Type B pancreatic cell (in vitro differentiated cells): ENCODE measurements around the gene RARRES1. TPM values are rescaled to one million over a fixed set of nuclear protein-coding genes. Genes with fewer than 3 reads are reported as not detected.
A peak's percentile ranks its signal among the peaks of the same experiment; 100 is the strongest.

Experiments used
- DNase-seq: peaks from one replicate; pipeline ENCODE4 v3.0.0; 2021; ENCODE audit warnings: mixed read lengths; ENCODE audit not compliant: unreplicated experiment; ENCODE audit errors: extremely low spot score
- H3K27ac Mint-ChIP-seq: 2 replicates; pipeline ENCODE4 v1.8.0; 2021; ENCODE audit warnings: mild to moderate bottlenecking, mixed read lengths
- H3K27me3 Mint-ChIP-seq: 2 replicates; pipeline ENCODE4 v1.8.0; 2021; ENCODE audit warnings: mixed read lengths
- H3K36me3 Mint-ChIP-seq: 2 replicates; pipeline ENCODE4 v1.8.0; 2021; ENCODE audit warnings: mixed read lengths
- H3K4me1 Mint-ChIP-seq: one replicate; pipeline ENCODE4 v1.8.0; 2021; ENCODE audit warnings: mixed read lengths; ENCODE audit not compliant: unreplicated experiment
- H3K4me3 Mint-ChIP-seq: 2 replicates; pipeline ENCODE4 v1.8.0; 2021; ENCODE audit warnings: mild to moderate bottlenecking, mixed read lengths
- H3K9me3 Mint-ChIP-seq: 2 replicates; pipeline ENCODE4 v1.8.0; 2021; ENCODE audit warnings: mixed read lengths
- total RNA-seq: library from RNA; stranded (reverse); gene quantifications from 2 replicates; pipeline ENCODE4 v1.2.1, GENCODE V29; 2021; ENCODE audit warnings: low replicate concordance
- TF ChIP-seq, protein P1 (sequence below): fragments of 200-600 bp; sonication (generic); conservative IDR thresholded peaks from 2 replicates; pipeline ENCODE4 v1.5.0; 2021; ENCODE audit warnings: antibody characterized with exemption, mild to moderate bottlenecking

RARRES1 gene
- total RNA-seq, 1 donor from 2014 or later: 15.9 TPM

DNA sequence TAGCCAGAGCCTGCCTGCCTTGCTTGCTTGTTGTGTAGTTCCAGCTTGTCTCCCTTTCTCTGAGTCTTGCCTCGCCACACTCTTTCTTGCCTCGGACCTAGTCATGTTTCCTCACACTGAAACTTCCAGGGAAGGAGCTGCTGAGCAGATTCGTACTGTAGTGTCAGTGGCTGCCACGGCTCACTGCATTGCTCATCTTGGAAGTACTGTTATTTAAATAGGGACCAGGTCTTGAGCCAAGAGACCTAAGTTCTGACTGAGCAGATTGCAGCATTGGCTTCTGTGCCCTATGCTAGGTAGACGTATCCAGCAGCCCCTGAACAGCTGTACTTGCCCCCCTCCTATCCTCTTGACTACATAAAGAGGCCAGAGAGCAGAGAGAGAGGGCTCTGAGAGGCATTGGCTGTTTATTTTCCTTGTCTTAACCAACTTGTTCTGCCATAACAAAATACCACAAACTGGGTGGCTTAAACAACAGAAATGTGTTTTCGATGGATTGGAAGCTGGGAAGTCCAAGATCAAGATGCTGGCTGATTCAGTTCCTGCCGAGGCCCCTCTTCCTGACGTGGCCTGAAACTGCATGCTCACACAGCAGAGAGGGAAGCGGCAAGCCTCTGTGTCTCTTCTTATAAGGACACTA is 5.8 kb upstream of the RARRES1 start:
- Mint-ChIP-seq H3K36me3 (peaks cover 20% of the 10 kb centered on the region), H3K4me1 (no peaks in the 10 kb centered on the region), H3K4me3 (no peak overlapping the region), H3K27ac (no peak overlapping the region), H3K9me3 (no peaks in the 10 kb centered on the region), H3K27me3 (no peaks in the 10 kb centered on the region)
- TF ChIP-seq, protein P1, sequence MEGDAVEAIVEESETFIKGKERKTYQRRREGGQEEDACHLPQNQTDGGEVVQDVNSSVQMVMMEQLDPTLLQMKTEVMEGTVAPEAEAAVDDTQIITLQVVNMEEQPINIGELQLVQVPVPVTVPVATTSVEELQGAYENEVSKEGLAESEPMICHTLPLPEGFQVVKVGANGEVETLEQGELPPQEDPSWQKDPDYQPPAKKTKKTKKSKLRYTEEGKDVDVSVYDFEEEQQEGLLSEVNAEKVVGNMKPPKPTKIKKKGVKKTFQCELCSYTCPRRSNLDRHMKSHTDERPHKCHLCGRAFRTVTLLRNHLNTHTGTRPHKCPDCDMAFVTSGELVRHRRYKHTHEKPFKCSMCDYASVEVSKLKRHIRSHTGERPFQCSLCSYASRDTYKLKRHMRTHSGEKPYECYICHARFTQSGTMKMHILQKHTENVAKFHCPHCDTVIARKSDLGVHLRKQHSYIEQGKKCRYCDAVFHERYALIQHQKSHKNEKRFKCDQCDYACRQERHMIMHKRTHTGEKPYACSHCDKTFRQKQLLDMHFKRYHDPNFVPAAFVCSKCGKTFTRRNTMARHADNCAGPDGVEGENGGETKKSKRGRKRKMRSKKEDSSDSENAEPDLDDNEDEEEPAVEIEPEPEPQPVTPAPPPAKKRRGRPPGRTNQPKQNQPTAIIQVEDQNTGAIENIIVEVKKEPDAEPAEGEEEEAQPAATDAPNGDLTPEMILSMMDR: no peak
- no peak for DNase-seq

DNA sequence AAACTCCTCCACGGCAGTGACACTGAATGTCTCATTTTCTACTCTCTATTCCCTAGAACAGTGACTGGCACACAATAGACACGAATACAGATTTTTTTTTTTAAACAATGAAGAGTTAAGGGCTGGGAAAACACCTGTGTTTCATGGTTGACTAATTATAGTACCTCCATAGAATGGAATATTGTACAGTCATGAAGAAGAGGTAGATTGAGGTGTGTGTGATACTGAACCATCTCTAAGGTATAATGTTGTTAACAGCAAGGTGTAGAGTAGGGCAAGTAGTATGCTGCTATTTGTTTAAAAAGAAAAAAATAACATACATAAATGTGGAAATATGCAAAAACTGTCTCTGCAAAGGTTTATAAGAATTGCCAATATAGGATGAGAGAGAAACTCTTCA is 5.2 kb upstream of the RARRES1 start:
- no peak for DNase-seq
- H3K27ac Mint-ChIP-seq: no peak overlapping the region
- no peaks in the 10 kb centered on the region for H3K27me3 Mint-ChIP-seq
- H3K9me3 Mint-ChIP-seq: no peaks in the 10 kb centered on the region
- peaks cover 20% of the 10 kb centered on the region for H3K36me3 Mint-ChIP-seq
- no peaks in the 10 kb centered on the region for H3K4me1 Mint-ChIP-seq
- TF ChIP-seq, protein P1: no peak
- no peak overlapping the region for H3K4me3 Mint-ChIP-seq

DNA sequence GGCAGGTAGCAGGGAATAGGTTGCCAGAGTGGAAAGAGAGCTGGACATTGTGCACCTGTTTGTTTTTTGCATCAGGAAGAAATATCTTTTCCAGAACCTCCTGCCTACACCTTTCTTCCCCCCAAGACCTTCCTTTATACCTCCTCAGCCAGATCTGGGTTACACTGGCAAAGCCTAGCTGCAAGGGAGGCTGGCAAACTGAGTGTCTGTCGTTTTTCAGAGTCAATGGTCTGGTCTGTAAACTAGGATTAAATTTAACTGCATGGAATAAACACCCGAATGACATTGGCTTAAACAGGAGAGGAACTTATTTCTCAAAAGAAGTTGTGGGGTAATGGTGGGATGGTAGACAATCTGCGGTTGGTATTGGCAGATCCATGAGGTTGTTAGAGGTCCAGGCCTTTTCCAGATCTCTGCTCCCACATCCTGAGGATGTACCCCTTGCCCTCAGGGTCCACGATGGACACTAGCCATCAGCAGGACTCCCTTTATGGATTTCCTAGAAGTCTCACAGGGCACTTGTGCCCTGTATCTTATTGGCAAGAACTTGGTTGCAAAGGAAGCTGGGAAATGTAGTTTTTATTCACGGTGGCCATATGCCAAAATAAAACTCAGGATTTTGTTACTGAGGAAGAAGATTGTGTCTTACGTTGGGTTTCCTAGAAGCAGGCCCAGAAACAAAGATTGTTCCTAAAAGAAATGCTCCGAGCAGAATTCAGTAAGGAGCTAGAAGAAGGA is 3.2 kb upstream of the RARRES1 start:
- no peaks in the 10 kb centered on the region for H3K27me3 Mint-ChIP-seq
- no peak overlapping the region for H3K4me3 Mint-ChIP-seq
- DNase-seq: no peak
- TF ChIP-seq, protein P1: no peak
- H3K36me3 Mint-ChIP-seq: peaks cover 16% of the 10 kb centered on the region
- H3K4me1 Mint-ChIP-seq: no peaks in the 10 kb centered on the region
- no peaks in the 10 kb centered on the region for H3K9me3 Mint-ChIP-seq
- H3K27ac Mint-ChIP-seq: no peak overlapping the region

DNA sequence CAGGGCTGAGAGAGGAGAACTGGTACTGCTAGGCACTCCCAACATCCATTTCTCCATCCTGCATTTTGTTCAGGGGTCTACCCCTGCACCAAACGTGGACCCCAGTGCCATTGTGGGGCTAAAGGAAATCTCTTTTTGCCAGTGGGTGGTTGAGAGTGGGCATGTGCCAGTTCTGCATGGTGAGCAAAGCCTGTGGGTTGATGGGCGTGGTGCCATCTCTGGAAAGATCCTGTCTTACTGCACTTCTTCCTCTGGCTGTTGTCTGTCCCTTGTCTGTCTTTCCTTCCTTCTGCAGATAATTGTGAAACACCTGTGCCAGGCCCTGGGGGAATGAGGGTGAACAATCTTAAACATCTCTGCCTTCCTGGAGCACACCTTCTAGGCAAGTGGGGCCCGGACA is 1.4 kb upstream of the RARRES1 start:
- peaks cover 16% of the 10 kb centered on the region for H3K36me3 Mint-ChIP-seq
- DNase-seq: no peak
- TF ChIP-seq, protein P1: no peak
- peak overlapping the region; percentile 76 for H3K4me3 Mint-ChIP-seq
- H3K9me3 Mint-ChIP-seq: no peaks in the 10 kb centered on the region
- H3K4me1 Mint-ChIP-seq: no peaks in the 10 kb centered on the region
- no peak overlapping the region for H3K27ac Mint-ChIP-seq
- no peaks in the 10 kb centered on the region for H3K27me3 Mint-ChIP-seq

DNA sequence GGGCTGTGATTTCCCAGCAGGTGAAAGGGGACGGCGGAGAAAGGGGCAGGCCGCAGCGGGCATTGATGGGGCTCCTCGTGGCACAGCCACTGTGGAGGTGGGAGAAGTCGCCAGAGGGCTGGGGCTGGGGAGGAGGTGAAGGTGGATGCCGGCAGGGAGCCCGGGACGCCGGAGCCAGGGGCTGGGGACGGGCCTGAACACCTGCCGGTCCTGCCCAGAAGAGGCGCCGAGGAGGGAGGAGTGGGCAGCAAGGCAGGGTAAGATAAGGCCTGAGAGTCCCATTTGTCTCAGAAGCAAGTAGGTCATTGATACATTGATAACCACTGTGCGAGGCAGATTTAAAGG is 571 bp upstream of the RARRES1 start:
- TF ChIP-seq, protein P1: no peak
- peak overlapping the region; percentile 77 for H3K4me3 Mint-ChIP-seq
- H3K36me3 Mint-ChIP-seq: peaks cover 16% of the 10 kb centered on the region
- H3K27me3 Mint-ChIP-seq: no peaks in the 10 kb centered on the region
- H3K9me3 Mint-ChIP-seq: no peaks in the 10 kb centered on the region
- H3K4me1 Mint-ChIP-seq: peaks cover 3% of the 10 kb centered on the region
- no peak overlapping the region for H3K27ac Mint-ChIP-seq
- no peak for DNase-seq
